GM18858 (cell line): ENCODE measurements around the gene SOX15.
A peak's percentile ranks its signal among the peaks of the same experiment; 100 is the strongest.

Experiments used
- ATAC-seq: cut with Tn5 transposase; IDR thresholded peaks from one replicate; pipeline ENCODE4 v1.9.1; 2021; ENCODE audit not compliant: unreplicated experiment

The SOX15 gene

GRCh38 chr17:7579001-7579833 lies 10.7 kb downstream of the SOX15 start, which contains the start of gene CD68:
Gene CD68, plus strand, starts transcription at chr17:7579638. Its CDS starts 40 bp downstream, at chr17:7579678.
- no peak for ATAC-seq

- ATAC-seq, result no peak
These were observed 12.3 kb downstream of the SOX15 start for GRCh38 chr17:7577327-7578199.

- no peak for ATAC-seq
These were observed 13.4 kb downstream of the SOX15 start for GRCh38 chr17:7576432-7576937.

- ATAC-seq, result no peak
These were observed 13.9 kb downstream of the SOX15 start for GRCh38 chr17:7575959-7576358.

- no peak for ATAC-seq
These were observed 14.4 kb downstream of the SOX15 start for GRCh38 chr17:7575481-7575883.

- ATAC-seq, result no peak
These were observed 15.5 kb downstream of the SOX15 start for GRCh38 chr17:7574176-7574953.

- no peak for ATAC-seq
These were observed 16.4 kb downstream of the SOX15 start for GRCh38 chr17:7573324-7574080.

GRCh38 chr17:7572588-7573323 lies 17.1 kb downstream of the SOX15 start:
- ATAC-seq, result peak; percentile 85

GRCh38 chr17:7572338-7572587 lies 17.6 kb downstream of the SOX15 start:
- no peak for ATAC-seq

GRCh38 chr17:7570351-7570750 lies 19.5 kb downstream of the SOX15 start:
- ATAC-seq, result no peak

GRCh38 chr17:7569571-7569970 lies 20.3 kb downstream of the SOX15 start:
- no peak for ATAC-seq

- no peak for ATAC-seq
These were observed 26.6 kb downstream of the SOX15 start for GRCh38 chr17:7563115-7563869.

GRCh38 chr17:7562208-7562605 lies 27.7 kb downstream of the SOX15 start:
- ATAC-seq, result no peak

- no peak for ATAC-seq
These were observed 28.2 kb downstream of the SOX15 start, which contains the start of gene SENP3 for GRCh38 chr17:7561589-7562207. Gene SENP3, plus strand, starts transcription at chr17:7561919. Its CDS starts 1,158 bp downstream, at chr17:7563077.

GRCh38 chr17:7561028-7561575 lies 28.8 kb downstream of the SOX15 start:
- ATAC-seq, result no peak

- ATAC-seq, result no peak
These were observed 29.5 kb downstream of the SOX15 start for GRCh38 chr17:7560172-7561027.
